Cardiac muscle cell (in vitro differentiated cells and primary cell): Measurements from ENCODE around the gene ATP6V0D1. TPM values are rescaled to one million over a fixed set of nuclear protein-coding genes. Genes with fewer than 3 reads are reported as not detected.

Experiments used
- DNase-seq, 2 donors: peaks; one replicate each; pipeline versions ENCODE4 v3.0.0 to v3.0.0-alpha.2; 2010 to 2017; ENCODE audit warnings: low read depth in 1 of 2, low spot score in 1 of 2
- H3K27ac ChIP-seq: fragments of 200-600 bp; sonication (generic); 2 replicates; pipeline ENCODE4 v1.5.1; 2016
- H3K27me3 ChIP-seq: fragments of 200-600 bp; sonication (generic); 2 replicates; pipeline ENCODE4 v1.6.0; 2016; ENCODE audit warnings: control low read depth
- H3K36me3 ChIP-seq: fragments of 200-600 bp; sonication (generic); 2 replicates; pipeline ENCODE4 v1.5.1; 2016; ENCODE audit warnings: control low read depth
- H3K4me1 ChIP-seq: fragments of 200-600 bp; sonication (generic); 2 replicates; pipeline ENCODE4 v1.8.1; 2017; ENCODE audit warnings: low read depth, mild to moderate bottlenecking, mixed run types
- H3K4me3 ChIP-seq: fragments of 200-600 bp; sonication (generic); 2 replicates; pipeline ENCODE4 v1.5.1; 2016; ENCODE audit warnings: mild to moderate bottlenecking
- H3K9me3 ChIP-seq: fragments of 200-600 bp; sonication (generic); 2 replicates; pipeline ENCODE4 v1.5.1; 2017; ENCODE audit warnings: low read depth, mild to moderate bottlenecking, control low read depth
- polyA plus RNA-seq: library from polyadenylated mRNA; unstranded; fragments of >200 nt; fragmentation: Nextera tagmentation; extraction: Ambion mirVana; gene quantifications from 2 replicates; pipeline ENCODE4 v1.2.1, GENCODE V29; 2016
- total RNA-seq: library from RNA; depleted of rRNA; stranded (reverse); fragments of >200 nt; gene quantifications from 2 replicates; pipeline ENCODE4 v1.2.3, GENCODE V29; 2016
- TF ChIP-seq, protein P1 (sequence below): IDR thresholded peaks from 2 replicates; pipeline ENCODE4 v1.5.1; 2012; ENCODE audit warnings: low read depth, mild to moderate bottlenecking, low read length

Gene ATP6V0D1
- total and polyA plus RNA-seq, 2 experiments from 2014 or later, result 74.5 to 203 TPM

DNA sequence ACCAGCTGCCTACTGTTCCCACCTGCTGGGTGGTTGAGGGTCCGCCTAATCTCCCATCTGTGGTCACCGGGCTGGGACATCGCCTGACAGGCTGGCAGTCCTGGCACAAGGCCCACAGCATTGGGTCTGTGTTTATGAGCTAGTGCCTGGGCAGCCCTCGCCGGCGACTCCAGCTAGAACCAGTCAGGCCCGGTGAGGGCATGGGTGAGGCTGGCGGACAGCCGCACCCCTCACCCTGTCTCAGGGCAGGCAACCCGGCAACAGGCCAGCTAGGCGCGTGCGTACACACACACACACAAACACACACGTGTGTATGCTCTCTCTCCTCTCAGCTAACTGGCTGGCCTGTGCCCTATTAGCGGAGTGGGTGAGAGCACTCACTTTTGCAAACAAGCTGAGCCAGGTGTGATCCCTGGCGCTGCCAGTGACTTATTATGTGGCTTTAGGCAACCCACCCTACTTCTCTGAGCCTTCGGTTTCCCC lies 39.6 kb downstream of the ATP6V0D1 start:
- H3K9me3 ChIP-seq, result no peaks in the 10 kb centered on the region
- no peak overlapping the region for H3K27ac ChIP-seq
- TF ChIP-seq, protein P1, sequence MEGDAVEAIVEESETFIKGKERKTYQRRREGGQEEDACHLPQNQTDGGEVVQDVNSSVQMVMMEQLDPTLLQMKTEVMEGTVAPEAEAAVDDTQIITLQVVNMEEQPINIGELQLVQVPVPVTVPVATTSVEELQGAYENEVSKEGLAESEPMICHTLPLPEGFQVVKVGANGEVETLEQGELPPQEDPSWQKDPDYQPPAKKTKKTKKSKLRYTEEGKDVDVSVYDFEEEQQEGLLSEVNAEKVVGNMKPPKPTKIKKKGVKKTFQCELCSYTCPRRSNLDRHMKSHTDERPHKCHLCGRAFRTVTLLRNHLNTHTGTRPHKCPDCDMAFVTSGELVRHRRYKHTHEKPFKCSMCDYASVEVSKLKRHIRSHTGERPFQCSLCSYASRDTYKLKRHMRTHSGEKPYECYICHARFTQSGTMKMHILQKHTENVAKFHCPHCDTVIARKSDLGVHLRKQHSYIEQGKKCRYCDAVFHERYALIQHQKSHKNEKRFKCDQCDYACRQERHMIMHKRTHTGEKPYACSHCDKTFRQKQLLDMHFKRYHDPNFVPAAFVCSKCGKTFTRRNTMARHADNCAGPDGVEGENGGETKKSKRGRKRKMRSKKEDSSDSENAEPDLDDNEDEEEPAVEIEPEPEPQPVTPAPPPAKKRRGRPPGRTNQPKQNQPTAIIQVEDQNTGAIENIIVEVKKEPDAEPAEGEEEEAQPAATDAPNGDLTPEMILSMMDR, result no peak
- H3K4me3 ChIP-seq, result no peak overlapping the region
- peaks cover 3% of the 10 kb centered on the region for H3K36me3 ChIP-seq
- no peaks in the 10 kb centered on the region for H3K4me1 ChIP-seq
- DNase-seq, result no peak
- H3K27me3 ChIP-seq, result no peaks in the 10 kb centered on the region

DNA sequence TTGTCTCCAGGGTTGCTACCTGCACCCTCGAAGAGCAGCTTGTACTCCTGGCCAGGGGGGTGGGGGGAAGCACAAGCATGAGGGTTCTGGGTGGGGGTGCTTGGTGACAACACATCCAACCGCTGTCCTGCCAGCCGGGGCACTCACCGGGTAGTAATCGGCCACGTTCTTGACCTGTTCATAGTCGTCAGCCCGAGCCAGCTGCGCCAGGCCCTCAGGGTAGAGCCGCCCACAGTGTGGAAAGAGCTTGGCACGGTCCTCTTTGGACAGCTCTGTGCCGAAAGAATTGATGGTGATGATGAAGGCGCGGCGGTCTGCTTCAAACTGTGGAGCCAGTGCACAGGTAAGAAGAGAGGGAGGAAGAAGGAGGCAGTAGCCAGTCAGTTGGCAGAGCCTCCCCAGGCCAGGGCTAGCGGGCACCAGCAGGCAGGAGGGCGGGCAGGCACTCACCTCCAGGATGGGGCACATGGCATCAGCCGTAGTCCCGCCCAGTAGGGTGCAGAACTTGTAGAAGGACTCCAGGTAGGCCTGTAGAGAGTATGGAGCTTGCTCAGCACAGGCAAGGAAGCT lies 42.0 kb downstream of the ATP6V0D1 start:
- DNase-seq, result no peak

DNA sequence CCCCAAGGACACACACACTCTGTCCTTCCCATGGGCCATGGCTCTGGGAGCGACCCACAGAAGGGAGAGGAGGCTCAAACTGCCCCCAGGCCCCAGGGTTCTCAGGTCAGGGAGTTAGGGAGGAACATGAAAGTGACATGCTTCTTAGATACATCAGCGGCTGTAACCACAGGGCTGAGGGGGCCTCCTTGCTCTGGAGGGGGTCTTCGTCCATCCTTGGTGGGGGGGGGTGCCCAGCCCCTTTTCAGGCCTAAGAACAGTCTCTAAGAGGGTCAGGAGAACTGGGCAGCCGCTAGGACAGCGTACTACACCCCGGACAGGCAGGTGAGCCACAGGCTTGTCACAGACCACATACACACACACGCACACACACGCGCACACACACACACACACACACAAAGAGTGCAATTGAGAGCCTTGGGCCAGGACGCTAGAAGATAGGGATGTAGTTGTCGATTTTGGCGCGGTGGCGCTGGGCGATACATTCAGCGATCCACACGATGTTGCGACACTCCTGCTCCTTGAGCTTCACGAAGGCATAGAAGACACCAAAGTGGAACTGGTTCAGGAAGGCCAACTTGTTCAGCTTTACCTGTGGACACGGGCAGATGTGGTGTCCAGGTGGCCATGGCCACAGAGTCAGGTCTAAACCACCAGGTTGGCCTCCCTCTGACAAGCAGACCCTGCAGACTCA lies 42.7 kb downstream of the ATP6V0D1 start:
- TF ChIP-seq, protein P1, result no peak
- H3K27me3 ChIP-seq, result peaks cover 8% of the 10 kb centered on the region
- no peaks in the 10 kb centered on the region for H3K9me3 ChIP-seq
- H3K4me1 ChIP-seq, result no peaks in the 10 kb centered on the region
- peaks cover 3% of the 10 kb centered on the region for H3K36me3 ChIP-seq
- H3K27ac ChIP-seq, result no peak overlapping the region
- H3K4me3 ChIP-seq, result no peak overlapping the region
- no peak for DNase-seq

More for the DNA sequence above, 42.0 kb downstream of the ATP6V0D1 start:
- Histone ChIP-seq H3K27me3 (peaks cover under 1% of the 10 kb centered on the region), H3K27ac (no peak overlapping the region), H3K4me1 (no peaks in the 10 kb centered on the region), H3K4me3 (no peak overlapping the region), H3K9me3 (no peaks in the 10 kb centered on the region), H3K36me3 (peaks cover 3% of the 10 kb centered on the region)
- TF ChIP-seq, protein P1, result no peak

DNA sequence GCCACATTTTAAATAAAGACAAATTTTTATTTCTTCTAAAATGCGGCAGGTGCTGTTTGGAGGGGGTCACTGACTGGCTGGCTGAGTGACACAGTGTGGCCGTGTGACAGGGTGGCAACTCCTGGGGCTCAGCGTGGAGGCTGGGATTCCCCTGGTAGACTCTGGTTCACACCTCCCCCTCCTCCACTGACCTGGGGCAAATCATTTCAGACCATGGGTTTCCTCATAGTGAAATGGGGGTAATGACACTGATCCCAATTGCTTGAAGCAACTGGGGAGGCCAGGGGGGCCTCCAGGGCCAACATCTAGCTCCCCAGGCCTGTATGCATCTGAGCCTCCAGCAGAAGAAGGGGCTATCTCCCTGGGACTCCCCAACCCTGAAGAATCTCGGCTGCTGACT lies 43.4 kb downstream of the ATP6V0D1 start:
- no peak for DNase-seq
- Histone ChIP-seq H3K9me3 (no peaks in the 10 kb centered on the region), H3K27ac (no peak overlapping the region), H3K4me3 (no peak overlapping the region), H3K4me1 (no peaks in the 10 kb centered on the region), H3K27me3 (peaks cover 15% of the 10 kb centered on the region), H3K36me3 (peaks cover 3% of the 10 kb centered on the region)
- TF ChIP-seq, protein P1, result no peak

DNA sequence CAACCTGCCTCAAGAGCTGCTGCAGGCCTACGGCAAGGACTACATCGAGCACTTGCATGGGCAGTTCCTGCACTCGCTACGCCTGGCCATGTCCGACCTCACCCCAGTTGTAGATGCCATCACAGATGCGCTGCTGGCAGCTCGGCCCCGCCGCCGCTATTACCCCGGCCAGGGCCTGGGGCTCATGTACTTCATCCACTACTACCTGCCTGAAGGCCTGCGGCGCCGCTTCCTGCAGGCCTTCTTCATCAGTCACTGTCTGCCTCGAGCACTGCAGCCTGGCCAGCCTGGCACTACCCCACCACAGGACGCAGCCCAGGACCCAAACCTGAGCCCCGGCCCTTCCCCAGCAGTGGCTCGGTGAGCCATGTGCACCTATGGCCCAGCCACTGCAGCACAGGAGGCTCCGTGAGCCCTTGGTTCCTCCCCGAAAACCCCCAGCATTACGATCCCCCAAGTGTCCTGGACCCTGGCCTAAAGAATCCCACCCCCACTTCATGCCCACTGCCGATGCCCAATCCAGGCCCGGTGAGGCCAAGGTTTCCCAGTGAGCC lies 44.2 kb downstream of the ATP6V0D1 start:
- no peak for DNase-seq
- Histone ChIP-seq H3K4me1 (no peaks in the 10 kb centered on the region), H3K4me3 (no peak overlapping the region), H3K27me3 (peaks cover 23% of the 10 kb centered on the region), H3K9me3 (no peaks in the 10 kb centered on the region), H3K27ac (no peak overlapping the region), H3K36me3 (peaks cover 3% of the 10 kb centered on the region)
- TF ChIP-seq, protein P1, result no peak
